Measurements from ENCODE around the gene MADD. TPM values are rescaled to one million over a fixed set of nuclear protein-coding genes. Genes with fewer than 3 reads are reported as not detected.

The MADD gene
- total and polyA plus RNA-seq, 10 of the 15 experiments (the other 5 are each of a cell fraction or from before 2014, with no cell fraction given) = 0.47 to 35.4 (median 17.6) TPM

DNA sequence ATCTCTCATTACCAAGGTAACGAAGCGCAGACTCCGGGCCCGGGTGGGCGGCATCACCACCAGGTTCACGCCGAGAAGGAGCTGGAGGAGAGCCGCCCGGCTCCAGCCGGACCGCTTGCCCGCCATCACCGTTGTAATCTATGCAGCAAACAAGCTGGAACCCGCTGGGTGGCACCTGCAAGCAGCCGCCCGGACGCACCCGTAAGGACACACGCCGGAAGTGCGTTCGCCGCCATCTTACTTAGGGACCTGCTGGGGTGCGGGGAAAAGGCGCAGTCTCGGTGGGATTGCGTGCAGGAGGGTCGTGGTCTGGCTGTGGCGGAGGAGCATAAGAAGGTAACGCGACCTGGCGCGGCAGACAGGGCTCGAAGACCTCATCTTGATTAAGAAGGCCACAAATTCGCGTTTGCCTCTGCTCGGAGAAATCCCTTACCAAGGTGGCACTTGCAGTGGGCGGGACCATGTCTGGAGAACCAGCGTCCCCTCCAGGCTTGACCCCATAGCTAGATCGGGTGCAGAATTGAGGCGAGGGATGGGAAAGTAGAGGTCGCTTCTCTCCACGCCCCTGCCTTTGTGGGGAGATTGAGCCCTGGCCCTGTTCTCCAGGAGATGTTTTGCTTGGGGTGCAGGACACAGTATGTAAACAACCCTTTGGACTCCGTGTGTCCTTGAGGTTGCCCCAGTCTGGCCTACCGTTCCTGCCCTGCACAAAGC lies 21.1 kb upstream of the MADD start, which contains the start of gene ACP2 (continued):
- TF ChIP-seq, protein P1, sequence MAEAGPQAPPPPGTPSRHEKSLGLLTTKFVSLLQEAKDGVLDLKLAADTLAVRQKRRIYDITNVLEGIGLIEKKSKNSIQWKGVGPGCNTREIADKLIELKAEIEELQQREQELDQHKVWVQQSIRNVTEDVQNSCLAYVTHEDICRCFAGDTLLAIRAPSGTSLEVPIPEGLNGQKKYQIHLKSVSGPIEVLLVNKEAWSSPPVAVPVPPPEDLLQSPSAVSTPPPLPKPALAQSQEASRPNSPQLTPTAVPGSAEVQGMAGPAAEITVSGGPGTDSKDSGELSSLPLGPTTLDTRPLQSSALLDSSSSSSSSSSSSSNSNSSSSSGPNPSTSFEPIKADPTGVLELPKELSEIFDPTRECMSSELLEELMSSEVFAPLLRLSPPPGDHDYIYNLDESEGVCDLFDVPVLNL (IDR thresholded peaks at IDR 0.05; ENCODE audit: low read depth, low read length) = no peak
- TF ChIP-seq EZH2 (IDR thresholded peaks at IDR 0.05; ENCODE audit: borderline replicate concordance, control insufficient read depth, low read depth, low read length) = no peak
- no peak for TF ChIP-seq RAD51 (IDR thresholded peaks at IDR 0.05)
- no peak for TF ChIP-seq ELK1 (IDR thresholded peaks at IDR 0.05; ENCODE audit: low read depth, low read length)
- TF ChIP-seq SREBF2 (IDR thresholded peaks at IDR 0.05; ENCODE audit: low read length) = no peak
- peak; percentile 99 for TF ChIP-seq ZNF207 (IDR thresholded peaks at IDR 0.05; ENCODE audit: borderline replicate concordance)
- peak; percentile 50 to 69; a peak in 3 of 4 replicates for TF ChIP-seq BHLHE40 (IDR thresholded peaks at IDR 0.05; ENCODE audit: borderline replicate concordance in 1 of 2, low read depth in 2 of 2, low read length in 1 of 2)
- peak; percentile 89 for TF ChIP-seq RELA (IDR thresholded peaks at IDR 0.05; ENCODE audit: borderline replicate concordance, partially characterized antibody)
- peak; percentile 62; the same call in 1 of the 2 replicates for TF ChIP-seq MEF2A (IDR thresholded peaks at IDR 0.05; ENCODE audit: insufficient read depth, low read depth, low read length)
- TF ChIP-seq CHD1 (IDR thresholded peaks at IDR 0.05; ENCODE audit: low read depth, low read length) = no peak; the same call in 1 of the 2 replicates
- peak; percentile 83 for TF ChIP-seq NR2F1 (conservative IDR thresholded peaks at IDR 0.05)
- TF ChIP-seq ZZZ3 (IDR thresholded peaks at IDR 0.05; ENCODE audit: control insufficient read depth, insufficient read length, low read depth) = no peak
- peak; percentile 100 for TF ChIP-seq YY1 (IDR thresholded peaks at IDR 0.05; ENCODE audit: low read depth, low read length)
- TF ChIP-seq CREB1 (IDR thresholded peaks at IDR 0.05; ENCODE audit: low read depth) = peak; percentile 76
- peak; percentile 33 to 51 (median 43); a peak in 5 of 6 replicates for TF ChIP-seq CTCF (IDR thresholded peaks at IDR 0.05 in 2 of 3, conservative IDR thresholded peaks at IDR 0.05 in 1 of 3; ENCODE audit: control insufficient read depth in 2 of 3, extremely low read depth in 1 of 3, insufficient read depth in 1 of 3, low read depth in 3 of 3, low read length in 3 of 3)
- TF ChIP-seq TAF1 (IDR thresholded peaks at IDR 0.05; ENCODE audit: borderline replicate concordance, low read depth, low read length) = peak; percentile 99
- TF ChIP-seq IKZF2 (IDR thresholded peaks at IDR 0.05) = peak in 1 of 2 experiments; percentile 14; a peak in 1 of 4 replicates
- TF ChIP-seq TCF3 (IDR thresholded peaks at IDR 0.05; ENCODE audit: borderline replicate concordance, insufficient read depth, low read depth, low read length) = peak; percentile 81
- peak; percentile 94 for TF ChIP-seq POLR2A (IDR thresholded peaks at IDR 0.05; ENCODE audit: low read depth, low read length)
- TF ChIP-seq NFYA (IDR thresholded peaks at IDR 0.05; ENCODE audit: borderline replicate concordance, low read depth, low read length) = no peak
- peak; percentile 90 for TF ChIP-seq PML (IDR thresholded peaks at IDR 0.05; ENCODE audit: low read length)
- TF ChIP-seq MTA3 (IDR thresholded peaks at IDR 0.05; ENCODE audit: borderline replicate concordance, low read length) = no peak; the same call in 1 of the 2 replicates
- peak; percentile 72; the same call in 1 of the 2 replicates for TF ChIP-seq ZSCAN29 (IDR thresholded peaks at IDR 0.05)
- peak; percentile 70 for TF ChIP-seq SMAD5 (IDR thresholded peaks at IDR 0.05; ENCODE audit: low read depth)
- TF ChIP-seq IRF4 (IDR thresholded peaks at IDR 0.05; ENCODE audit: low read depth, low read length) = peak; percentile 27; the same call in 1 of the 2 replicates
- TF ChIP-seq RAD21 (IDR thresholded peaks at IDR 0.05; ENCODE audit: insufficient read depth, low read depth, low read length) = peak; percentile 45

Data from GM12878 (cell line).